Muscle layer of colon (tissue), 2 donors: ENCODE results near the gene BUD31.
"Not testable (repeated sequence)": the region's sequence is repeated elsewhere in the genome, so short reads cannot be mapped to it uniquely, and the experiment has no call there.

Experiments
- H3K27ac ChIP-seq: one replicate; pipeline ENCODE4 v1.7.0; 2013; ENCODE audit warnings: low read depth, mild to moderate bottlenecking, low read length, moderate library complexity
- H3K27me3 ChIP-seq, 2 donors: one replicate each; pipeline ENCODE4 v1.7.0; 2013; ENCODE audit warnings: low read length in 2 of 2, mild to moderate bottlenecking in 2 of 2; ENCODE audit not compliant: insufficient read depth in 2 of 2, control insufficient read depth in 1 of 2
- H3K36me3 ChIP-seq: one replicate; pipeline ENCODE4 v1.7.0; 2013; ENCODE audit warnings: mild to moderate bottlenecking, low read length; ENCODE audit not compliant: insufficient read depth
- H3K4me1 ChIP-seq: one replicate; pipeline ENCODE4 v1.7.0; 2013; ENCODE audit warnings: mild to moderate bottlenecking, low read length; ENCODE audit not compliant: insufficient read depth
- H3K4me3 ChIP-seq, 2 donors: one replicate each; pipeline ENCODE4 v1.7.0; 2013; ENCODE audit warnings: low read length in 2 of 2, low read depth in 1 of 2, mild to moderate bottlenecking in 1 of 2, moderate library complexity in 1 of 2
- H3K9ac ChIP-seq: one replicate; pipeline ENCODE4 v1.7.0; 2013; ENCODE audit warnings: low read length
- H3K9me3 ChIP-seq: one replicate; pipeline ENCODE4 v1.7.0; 2013; ENCODE audit warnings: mild to moderate bottlenecking, low read length
- donor health status: abdominal sarcoma.
- donor health status: Adenocarcinoma of cecum.

BUD31 gene

DNA sequence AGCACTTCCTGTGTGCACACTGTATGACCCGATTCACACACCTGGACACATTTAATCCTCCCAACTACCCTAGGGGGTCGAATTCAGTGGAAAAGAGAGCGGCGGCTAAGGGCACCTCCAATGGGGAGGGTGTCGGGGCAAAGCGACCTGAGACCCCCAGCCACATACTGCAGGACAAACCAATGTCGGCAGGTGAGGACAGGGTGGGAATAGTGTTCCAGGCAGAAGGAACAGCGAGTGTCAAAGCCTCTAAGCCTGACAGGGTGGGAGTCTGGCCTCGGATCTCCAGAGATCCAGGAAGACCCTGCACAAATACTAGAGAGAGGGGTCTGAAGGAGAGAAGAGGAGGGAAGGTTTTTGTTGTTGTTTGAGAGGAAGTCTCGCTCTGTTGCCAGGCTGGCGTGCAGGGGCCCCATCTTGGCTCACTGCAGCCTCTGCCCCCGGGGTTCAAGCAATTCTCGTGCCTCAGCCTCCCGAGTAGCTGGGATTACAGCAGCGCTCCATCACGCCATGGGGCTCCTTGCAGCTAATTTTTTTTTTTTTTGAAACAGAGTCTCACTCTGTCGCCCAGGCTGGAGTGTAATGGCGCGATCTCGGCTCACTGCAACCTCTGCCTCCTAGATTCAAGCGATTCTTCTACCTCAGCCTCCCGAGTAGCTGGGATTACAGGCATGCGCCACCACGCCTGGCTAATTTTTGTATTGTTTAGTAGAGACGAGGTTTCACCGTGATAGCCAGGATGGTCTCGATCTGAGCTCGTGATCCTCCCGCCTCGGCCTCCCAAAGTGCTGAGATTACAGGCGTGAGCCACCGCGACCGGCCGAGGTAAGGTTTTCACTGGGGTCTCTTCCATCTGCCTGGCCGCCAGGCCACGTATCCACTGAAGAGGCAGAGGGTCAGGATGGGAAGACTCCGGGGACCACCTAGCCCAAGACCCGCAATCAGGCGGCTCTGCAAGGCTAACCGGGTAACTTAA lies 35.4 kb upstream of the BUD31 start:
- no peak overlapping the region for H3K9ac ChIP-seq
- no peaks in the 10 kb centered on the region for H3K36me3 ChIP-seq
- H3K4me1 ChIP-seq: peaks cover 4% of the 10 kb centered on the region
- H3K27ac ChIP-seq: peak overlapping the region; percentile 86
- no peaks in the 10 kb centered on the region for H3K27me3 ChIP-seq
- H3K9me3 ChIP-seq: no peaks in the 10 kb centered on the region
- H3K4me3 ChIP-seq: peak overlapping the region; percentile 56 to 92

DNA sequence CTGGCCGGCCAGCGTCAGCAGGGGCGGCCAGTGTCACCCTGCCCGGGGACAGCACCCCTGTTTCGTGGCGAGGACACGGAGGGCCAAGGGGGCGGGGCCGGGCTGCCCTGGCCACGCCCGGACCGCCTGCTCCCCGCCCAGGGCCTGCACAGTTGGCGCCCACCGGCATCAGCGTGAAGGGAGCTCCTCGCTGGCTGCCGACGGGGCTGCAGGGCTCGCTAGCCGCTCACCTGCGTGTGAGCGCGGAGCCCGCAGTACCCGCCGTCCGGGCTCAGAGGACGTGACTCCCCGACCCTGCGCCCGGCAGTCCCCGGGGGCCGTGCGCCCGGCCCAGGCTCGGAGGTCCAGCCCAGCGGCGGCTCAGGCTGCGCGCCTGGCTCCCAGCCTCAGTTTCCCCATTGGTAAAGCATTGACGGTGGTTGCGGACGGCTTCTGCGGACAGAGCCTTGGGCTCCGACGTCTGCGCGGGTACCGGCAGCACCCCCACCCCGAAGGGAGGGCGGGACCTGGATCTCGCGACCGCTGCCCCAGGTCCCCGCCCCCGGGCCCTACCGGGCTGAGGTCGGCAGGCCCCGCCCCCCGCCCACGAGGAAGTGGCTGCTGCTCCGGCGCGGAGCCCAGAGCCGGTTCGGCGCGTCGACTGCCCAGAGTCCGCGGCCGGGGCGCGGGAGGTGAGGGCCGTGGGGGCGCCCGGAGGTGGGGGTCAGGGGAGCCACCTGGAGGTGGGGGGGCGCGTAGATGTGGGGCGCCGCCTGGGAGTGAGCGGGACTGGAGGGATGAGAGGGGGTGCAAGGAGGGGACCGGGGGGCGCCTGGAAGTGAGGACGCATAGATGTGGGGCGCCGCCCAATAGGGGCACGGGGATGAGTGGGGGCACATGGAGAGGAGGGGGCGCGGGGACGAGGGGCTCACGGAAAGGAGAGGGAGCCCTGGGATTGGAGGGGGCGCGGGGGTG lies 34.4 kb upstream of the BUD31 start, which contains the start of gene ARPC1B:
ARPC1B (plus strand) TSS at position 620 of the 954 bp plus-strand sequence. CDS start 10,985 bp downstream, outside the sequence.
- H3K27ac ChIP-seq: peak within 1 kb of the TSS; percentile 86
- peaks cover 10% of the 10 kb centered on the region for H3K4me1 ChIP-seq
- no peak within 1 kb of the TSS for H3K9ac ChIP-seq

DNA sequence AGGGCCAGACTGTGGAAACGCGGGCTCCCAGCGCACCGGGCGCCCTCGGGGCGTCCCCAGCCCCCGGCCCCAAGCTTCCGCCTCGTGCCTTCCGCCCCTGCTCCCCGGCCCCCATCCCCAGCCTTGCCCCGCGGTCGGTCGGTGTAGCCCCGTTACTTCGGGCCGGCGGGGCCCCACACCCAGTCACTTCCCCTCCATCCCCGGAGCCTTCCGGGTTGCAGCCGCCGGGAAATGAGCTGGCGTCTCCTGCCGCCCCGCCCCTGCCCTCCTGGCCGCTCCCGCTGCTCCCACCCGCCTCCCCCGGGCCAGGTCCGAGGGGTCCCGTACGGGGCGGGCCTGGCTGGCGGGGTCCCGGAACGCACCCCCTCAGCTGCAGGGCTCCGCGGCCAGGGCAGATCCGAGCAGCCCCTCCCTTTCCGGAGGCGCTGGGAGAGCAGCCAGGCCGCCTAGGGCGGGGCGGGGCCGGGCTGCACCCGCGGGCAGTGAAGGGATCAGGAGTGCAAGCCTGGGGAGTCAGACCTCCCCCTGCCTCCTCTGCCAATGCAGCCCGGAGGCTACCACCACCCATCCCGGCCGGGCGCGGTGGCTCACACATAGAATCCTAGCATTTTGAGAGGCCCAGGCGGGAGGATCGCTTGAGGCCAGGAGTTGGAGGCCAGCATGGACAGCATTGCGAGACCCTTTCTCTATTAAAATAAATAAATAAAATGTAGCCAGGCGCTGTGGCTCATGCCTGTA lies 33.5 kb upstream of the BUD31 start:
- Histone ChIP-seq H3K27ac (peak overlapping the region; percentile 86), H3K36me3 (no peaks in the 10 kb centered on the region), H3K9ac (no peak overlapping the region), H3K4me1 (peaks cover 18% of the 10 kb centered on the region), H3K4me3 (peak overlapping the region; percentile 56 to 92), H3K9me3 (no peaks in the 10 kb centered on the region), H3K27me3 (no peaks in the 10 kb centered on the region)

More for the DNA sequence above, 34.4 kb upstream of the BUD31 start, which contains the start of gene ARPC1B:
- Histone ChIP-seq H3K27me3 (no peaks in the 10 kb centered on the region), H3K36me3 (no peaks in the 10 kb centered on the region), H3K9me3 (no peaks in the 10 kb centered on the region), H3K4me3 (peak within 1 kb of the TSS; percentile 56 to 92)

DNA sequence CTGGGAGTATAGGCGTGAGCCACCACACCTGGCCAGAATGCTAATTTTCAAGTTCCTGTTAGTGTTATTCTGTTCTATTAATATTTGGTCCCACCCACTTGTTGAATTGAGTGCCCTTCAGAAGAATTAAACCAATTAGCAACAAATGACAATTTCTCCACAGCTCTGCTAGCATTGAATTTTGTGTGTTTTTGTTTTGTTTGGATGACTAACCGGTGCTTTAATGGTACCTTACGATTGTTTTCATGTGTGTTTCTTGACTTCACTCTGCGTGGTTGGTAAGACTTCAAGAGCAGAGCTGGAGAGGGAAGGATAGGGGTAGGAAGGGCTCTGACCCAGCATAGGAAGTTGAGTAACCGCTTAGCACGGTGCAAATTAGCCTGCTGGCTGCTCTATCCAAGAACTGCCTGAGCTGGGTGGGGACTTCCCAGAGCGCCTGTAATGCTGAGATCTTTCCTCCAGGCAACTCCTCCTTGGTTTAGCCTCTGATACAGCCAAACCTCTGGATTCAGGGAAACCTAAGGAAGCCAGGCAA lies 29.7 kb upstream of the BUD31 start:
- no peaks in the 10 kb centered on the region for H3K9me3 ChIP-seq
- H3K9ac ChIP-seq: no peak overlapping the region
- H3K27ac ChIP-seq: peak overlapping the region; percentile 77
- peaks cover 34% of the 10 kb centered on the region for H3K4me1 ChIP-seq
- H3K4me3 ChIP-seq: peak overlapping the region in 1 of 2 donors; percentile 44
- no peaks in the 10 kb centered on the region for H3K27me3 ChIP-seq
- H3K36me3 ChIP-seq: no peaks in the 10 kb centered on the region

DNA sequence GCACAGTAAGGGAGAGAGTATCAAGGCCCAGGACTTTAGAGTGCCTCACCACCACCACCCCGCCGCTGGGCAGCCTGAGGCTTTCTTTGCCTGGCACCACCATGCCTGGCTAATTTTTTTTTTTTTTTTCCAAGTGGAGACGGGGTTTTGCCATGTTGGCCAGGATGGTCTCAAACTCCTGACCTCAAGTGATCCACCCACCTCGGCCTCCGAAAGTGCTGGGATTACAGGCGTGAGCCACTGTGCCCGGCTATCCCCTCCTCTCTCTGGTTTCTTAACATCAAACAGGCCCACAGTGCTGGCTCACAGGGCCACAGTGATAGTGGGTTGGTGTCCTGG lies 29.1 kb upstream of the BUD31 start:
- not testable (repeated sequence) for H3K9ac ChIP-seq, H3K9me3 ChIP-seq, H3K27me3 ChIP-seq, H3K36me3 ChIP-seq
- Histone ChIP-seq H3K4me3 (peak overlapping the region in 1 of 2 donors; percentile 44), H3K27ac (peak overlapping the region; percentile 77), H3K4me1 (peaks cover 34% of the 10 kb centered on the region)

DNA sequence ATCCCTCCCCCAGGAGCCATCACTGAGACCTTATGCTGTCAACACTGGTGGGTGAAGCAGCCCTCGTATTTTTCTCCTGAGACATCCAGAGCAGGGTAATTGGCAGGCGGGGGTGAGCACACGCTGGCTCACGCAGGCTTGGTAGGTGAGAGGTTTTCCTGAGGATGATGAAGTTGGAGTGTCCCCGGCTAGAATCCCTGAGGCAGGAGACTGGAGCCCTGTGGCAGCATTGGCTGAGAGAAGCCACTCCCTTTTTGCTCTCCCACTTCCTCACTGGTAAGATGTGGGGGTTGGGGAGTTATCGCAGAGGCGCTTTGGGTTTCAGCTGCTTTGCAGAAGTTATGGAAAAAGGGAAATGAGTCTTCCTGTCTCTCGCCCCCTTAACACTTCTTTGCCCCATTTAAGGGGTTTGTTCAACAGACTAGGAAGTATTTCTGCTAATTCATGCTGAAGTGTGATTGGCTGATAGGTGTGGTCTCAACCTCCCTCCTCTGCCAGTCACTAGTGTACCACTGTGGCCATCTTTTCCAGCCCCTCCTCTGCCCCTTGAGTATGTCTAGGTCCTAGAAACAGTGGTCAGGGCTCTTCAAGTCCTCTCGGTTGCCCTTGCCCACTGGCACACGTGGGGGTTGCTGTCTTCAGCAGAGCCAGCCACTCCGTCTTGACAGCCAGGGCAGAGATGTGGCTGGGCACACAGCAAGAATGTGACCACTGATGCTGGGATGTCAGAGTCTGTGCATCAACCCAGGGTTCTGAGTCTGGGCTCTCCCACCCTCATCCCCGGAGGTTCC lies 28.5 kb upstream of the BUD31 start:
- Histone ChIP-seq H3K27ac (peak overlapping the region; percentile 77), H3K9me3 (no peaks in the 10 kb centered on the region), H3K36me3 (no peaks in the 10 kb centered on the region), H3K4me3 (peak overlapping the region in 1 of 2 donors; percentile 44), H3K4me1 (peaks cover 34% of the 10 kb centered on the region), H3K27me3 (no peaks in the 10 kb centered on the region), H3K9ac (no peak overlapping the region)

DNA sequence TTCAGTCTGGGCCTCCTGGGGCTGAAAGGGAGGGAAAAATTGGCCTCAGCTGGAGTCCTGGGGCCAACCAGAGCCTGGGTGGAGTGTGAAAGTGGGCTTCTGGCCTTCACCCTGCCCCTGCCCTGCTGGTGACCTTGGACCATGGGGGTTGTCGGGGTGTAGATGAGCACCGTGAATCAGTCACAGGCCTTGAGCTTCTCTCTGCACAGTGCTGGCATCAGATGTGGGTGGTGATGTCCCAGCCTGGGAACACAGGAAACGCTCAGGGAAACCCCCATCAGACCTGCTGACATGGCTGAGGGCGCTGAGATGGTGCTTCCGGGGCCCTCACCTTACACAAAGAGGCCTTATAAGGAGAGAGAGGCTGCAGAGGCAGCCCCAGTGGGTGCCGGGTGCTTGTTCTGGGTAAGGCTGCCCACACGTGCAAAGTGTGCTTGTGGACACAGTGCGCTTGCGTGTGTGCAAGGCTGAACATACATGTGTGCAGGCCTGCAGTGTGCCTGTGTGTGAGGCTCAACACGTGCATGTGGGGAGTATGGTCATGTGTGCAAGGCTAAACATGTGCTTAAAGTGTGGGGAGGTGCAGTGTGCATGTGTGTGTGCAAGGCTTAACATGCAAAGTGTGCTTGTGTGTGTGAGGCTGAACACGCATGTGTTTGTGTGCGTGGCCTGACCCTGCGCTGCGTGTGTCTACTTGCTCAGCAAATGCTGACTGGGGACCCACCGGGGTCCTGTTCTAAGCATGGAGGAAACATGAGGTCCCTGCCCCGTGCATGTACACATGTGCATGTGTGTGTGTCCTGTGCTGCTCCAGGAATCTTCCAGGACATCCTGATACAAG lies 27.7 kb upstream of the BUD31 start:
- Histone ChIP-seq H3K27ac (peak overlapping the region; percentile 77), H3K36me3 (no peaks in the 10 kb centered on the region), H3K4me1 (peaks cover 31% of the 10 kb centered on the region), H3K4me3 (peak overlapping the region in 1 of 2 donors; percentile 11), H3K9ac (no peak overlapping the region), H3K9me3 (no peaks in the 10 kb centered on the region), H3K27me3 (no peaks in the 10 kb centered on the region)

DNA sequence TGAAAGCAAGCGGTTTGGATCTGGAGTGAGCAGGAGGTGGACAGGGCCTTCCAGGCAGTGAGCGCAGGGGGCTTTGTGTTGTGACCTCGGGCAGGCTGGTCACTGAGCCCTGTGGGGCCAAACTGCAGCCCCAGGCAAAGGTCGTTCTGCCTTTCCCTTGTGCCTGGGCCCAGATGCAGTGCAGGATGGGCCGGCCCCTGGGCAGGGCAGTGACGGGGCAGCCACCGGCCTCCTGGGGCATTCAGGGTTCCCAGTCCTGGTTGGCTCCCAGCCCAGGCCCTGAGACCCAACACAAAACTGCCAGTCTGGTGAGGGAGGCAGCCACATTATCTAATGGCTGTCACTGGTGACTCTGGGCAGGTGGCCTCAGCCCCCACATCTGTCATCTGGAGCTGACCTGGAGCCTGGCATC lies 27.1 kb upstream of the BUD31 start:
- peaks cover 4% of the 10 kb centered on the region for H3K36me3 ChIP-seq
- H3K4me3 ChIP-seq: no peak overlapping the region
- H3K27ac ChIP-seq: no peak overlapping the region
- H3K9ac ChIP-seq: no peak overlapping the region
- H3K4me1 ChIP-seq: peaks cover 29% of the 10 kb centered on the region
- no peaks in the 10 kb centered on the region for H3K9me3 ChIP-seq
- H3K27me3 ChIP-seq: no peaks in the 10 kb centered on the region

DNA sequence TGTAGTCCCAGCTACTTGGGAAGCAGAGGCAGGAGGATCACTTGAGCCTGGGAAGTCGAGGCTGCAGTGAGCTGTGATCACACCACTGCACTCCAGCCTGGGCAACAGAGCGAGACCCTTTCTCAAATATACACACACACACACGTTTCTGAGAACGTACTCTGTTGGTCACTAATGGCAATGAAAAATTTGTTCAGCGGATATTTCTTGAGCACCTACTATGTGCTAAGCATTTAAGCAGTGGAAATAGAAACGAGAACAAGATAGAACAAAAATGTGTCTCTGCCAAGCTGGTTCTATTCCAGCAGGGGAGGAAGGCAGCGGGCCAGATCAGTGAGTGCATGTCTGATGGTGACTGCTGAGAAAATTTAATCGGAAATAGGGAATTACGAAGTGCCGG lies 25.6 kb upstream of the BUD31 start:
- Histone ChIP-seq H3K27ac (no peak overlapping the region), H3K9ac (no peak overlapping the region), H3K27me3 (no peaks in the 10 kb centered on the region), H3K9me3 (no peaks in the 10 kb centered on the region), H3K4me3 (no peak overlapping the region), H3K36me3 (peaks cover 4% of the 10 kb centered on the region), H3K4me1 (peaks cover 29% of the 10 kb centered on the region)
